ENCODE data around the gene SYNCRIP. TPM values are rescaled to one million over a fixed set of nuclear protein-coding genes. Genes with fewer than 3 reads are reported as not detected.

Gene SYNCRIP
- 153 and 164 TPM in 2 replicates for total RNA-seq (2022)
- Bru-seq, nascent RNA, result percentile 99 among the genes with signal in this experiment
- percentile 98 among the genes with signal in this experiment for BruChase-seq, experiment 1, labeled RNA remaining after a 6-hour chase
- percentile 98 among the genes with signal in this experiment for BruChase-seq, experiment 2, labeled RNA remaining after a 2-hour chase
- long read RNA-seq, full-length matches to known transcripts, result 115 of 223 reads
- long read RNA-seq, partial matches to known transcripts, result 44 of 223 reads
- long read RNA-seq, other reads (novel, unspliced or antisense), result 64 of 223 reads

GRCh38 chr6:85642774-85643536, at the start of gene SYNCRIP:
Gene SYNCRIP (minus strand): TSS chr6:85642886. CDS start chr6:85641439, 1,447 bp downstream.
- no peaks in the 10 kb centered on the region for H3K9me3 Mint-ChIP-seq (ENCODE audit: low read depth, unreplicated experiment)
- peaks cover 77% of the 10 kb centered on the region for H3K36me3 Mint-ChIP-seq (ENCODE audit: insufficient read depth, unreplicated experiment)
- H3K27ac Mint-ChIP-seq (ENCODE audit: unreplicated experiment), result peak within 1 kb of the TSS; percentile 89
- intact Hi-C loops (cut with micrococcal nuclease; ENCODE audit: unreplicated experiment), result loop anchor here (5.0 kb wide), 2 partner anchors 51 to 1294 kb away; partner anchors contain the start of genes HTR1E and SNX14
- peaks cover 46% of the 10 kb centered on the region for H3K4me1 Mint-ChIP-seq (ENCODE audit: low read depth, unreplicated experiment)
- no peaks in the 10 kb centered on the region for H3K27me3 Mint-ChIP-seq (ENCODE audit: unreplicated experiment)
- CTCF ChIA-PET, result interaction anchor here (0.6 to 1.8 kb wide), 4 partner anchors 22 to 36 kb away, joined by 3 to 9 read pairs (median 5); no protein-coding TSS in a partner anchor
- TF ChIP-seq, protein P1, sequence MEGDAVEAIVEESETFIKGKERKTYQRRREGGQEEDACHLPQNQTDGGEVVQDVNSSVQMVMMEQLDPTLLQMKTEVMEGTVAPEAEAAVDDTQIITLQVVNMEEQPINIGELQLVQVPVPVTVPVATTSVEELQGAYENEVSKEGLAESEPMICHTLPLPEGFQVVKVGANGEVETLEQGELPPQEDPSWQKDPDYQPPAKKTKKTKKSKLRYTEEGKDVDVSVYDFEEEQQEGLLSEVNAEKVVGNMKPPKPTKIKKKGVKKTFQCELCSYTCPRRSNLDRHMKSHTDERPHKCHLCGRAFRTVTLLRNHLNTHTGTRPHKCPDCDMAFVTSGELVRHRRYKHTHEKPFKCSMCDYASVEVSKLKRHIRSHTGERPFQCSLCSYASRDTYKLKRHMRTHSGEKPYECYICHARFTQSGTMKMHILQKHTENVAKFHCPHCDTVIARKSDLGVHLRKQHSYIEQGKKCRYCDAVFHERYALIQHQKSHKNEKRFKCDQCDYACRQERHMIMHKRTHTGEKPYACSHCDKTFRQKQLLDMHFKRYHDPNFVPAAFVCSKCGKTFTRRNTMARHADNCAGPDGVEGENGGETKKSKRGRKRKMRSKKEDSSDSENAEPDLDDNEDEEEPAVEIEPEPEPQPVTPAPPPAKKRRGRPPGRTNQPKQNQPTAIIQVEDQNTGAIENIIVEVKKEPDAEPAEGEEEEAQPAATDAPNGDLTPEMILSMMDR (IDR thresholded peaks at IDR 0.05; ENCODE audit: unreplicated experiment), result no peak
- peak; percentile 99 for DNase-seq
- no TSS peak for BruUV-seq (replicated peaks)
- H3K4me3 Mint-ChIP-seq (ENCODE audit: low read depth, unreplicated experiment), result peak within 1 kb of the TSS; percentile 88

DNA sequence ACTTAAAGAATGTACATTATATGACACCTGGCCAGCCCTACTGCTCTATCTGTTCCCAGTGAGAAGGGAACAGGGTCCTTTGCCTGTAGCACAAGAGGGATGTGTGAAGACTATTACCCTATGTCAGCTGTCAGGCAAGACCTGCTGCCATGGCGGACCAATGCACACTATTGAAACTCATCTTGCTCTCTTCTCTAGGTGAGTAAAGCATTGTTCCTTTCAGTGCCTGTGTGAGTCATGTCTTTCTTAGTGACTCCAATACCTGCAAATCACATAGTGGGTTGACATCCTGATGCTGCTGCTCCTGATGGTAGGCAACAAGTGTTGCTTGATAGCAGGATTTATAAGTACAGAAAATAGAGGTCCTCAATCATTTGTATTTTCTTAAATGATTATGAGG, 48.8 kb upstream of the SYNCRIP start:
- no peak for DNase-seq
- no peaks in the 10 kb centered on the region for H3K9me3 Mint-ChIP-seq (ENCODE audit: low read depth, unreplicated experiment)
- no peak overlapping the region for H3K4me3 Mint-ChIP-seq (ENCODE audit: low read depth, unreplicated experiment)
- no peaks in the 10 kb centered on the region for H3K36me3 Mint-ChIP-seq (ENCODE audit: insufficient read depth, unreplicated experiment)
- TF ChIP-seq, protein P1 (IDR thresholded peaks at IDR 0.05; ENCODE audit: unreplicated experiment), result no peak
- no peaks in the 10 kb centered on the region for H3K27me3 Mint-ChIP-seq (ENCODE audit: unreplicated experiment)
- no peak overlapping the region for H3K27ac Mint-ChIP-seq (ENCODE audit: unreplicated experiment)
- CTCF ChIA-PET, result no interaction called here
- BruUV-seq (replicated peaks), result no TSS peak
- intact Hi-C loops (cut with micrococcal nuclease; ENCODE audit: unreplicated experiment), result no loop called here
- H3K4me1 Mint-ChIP-seq (ENCODE audit: low read depth, unreplicated experiment), result no peaks in the 10 kb centered on the region

DNA sequence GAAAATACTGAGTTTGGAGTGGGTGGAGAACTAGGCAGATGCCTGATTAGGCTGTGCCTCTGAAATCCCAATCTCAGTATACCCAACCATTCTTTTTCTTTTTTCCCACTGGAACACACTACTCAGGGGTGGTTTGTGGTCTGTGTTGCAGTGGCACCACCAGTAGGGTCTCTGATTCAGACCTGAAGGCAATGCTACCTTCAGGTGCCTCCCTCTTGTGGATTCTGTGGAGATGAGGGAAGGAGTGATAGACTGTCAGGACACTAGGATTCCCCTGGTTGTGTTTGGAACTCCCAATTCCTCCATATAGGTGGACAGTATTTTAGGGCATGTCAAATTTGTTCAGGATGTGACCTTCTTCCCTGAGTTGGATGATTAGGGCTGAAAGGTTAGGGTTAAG, 47.4 kb upstream of the SYNCRIP start:
- DNase-seq, result no peak
- CTCF ChIA-PET, result interaction anchor here (0.6 kb wide), 1 partner anchor 175 kb away, joined by 3 read pairs; no protein-coding TSS in a partner anchor
- no peaks in the 10 kb centered on the region for H3K4me1 Mint-ChIP-seq (ENCODE audit: low read depth, unreplicated experiment)
- H3K27me3 Mint-ChIP-seq (ENCODE audit: unreplicated experiment), result no peaks in the 10 kb centered on the region
- BruUV-seq (replicated peaks), result no TSS peak
- no peak overlapping the region for H3K4me3 Mint-ChIP-seq (ENCODE audit: low read depth, unreplicated experiment)
- no peak overlapping the region for H3K27ac Mint-ChIP-seq (ENCODE audit: unreplicated experiment)
- H3K9me3 Mint-ChIP-seq (ENCODE audit: low read depth, unreplicated experiment), result no peaks in the 10 kb centered on the region
- TF ChIP-seq, protein P1 (IDR thresholded peaks at IDR 0.05; ENCODE audit: unreplicated experiment), result no peak
- H3K36me3 Mint-ChIP-seq (ENCODE audit: insufficient read depth, unreplicated experiment), result no peaks in the 10 kb centered on the region
- intact Hi-C loops (cut with micrococcal nuclease; ENCODE audit: unreplicated experiment), result no loop called here

DNA sequence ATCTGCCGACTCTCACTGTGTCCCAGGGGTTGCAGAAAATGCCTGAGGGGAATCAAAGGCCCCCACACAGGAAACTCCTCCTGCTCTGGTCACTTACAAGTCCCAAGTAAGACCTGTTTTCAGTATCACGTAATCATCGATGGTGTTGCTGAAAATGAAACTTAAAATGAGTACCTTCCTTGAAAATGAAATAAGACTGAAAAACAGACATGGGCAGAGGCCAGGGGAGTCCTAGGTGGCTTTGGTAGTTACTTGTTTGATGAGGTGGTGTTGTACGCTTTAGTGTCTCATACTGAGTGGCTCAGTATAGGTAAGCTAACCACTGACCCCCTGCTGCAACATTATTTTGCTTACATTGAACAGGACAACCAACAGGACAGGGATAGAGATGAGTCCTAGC, 43.0 kb upstream of the SYNCRIP start:
- no peak for DNase-seq
- H3K9me3 Mint-ChIP-seq (ENCODE audit: low read depth, unreplicated experiment), result no peaks in the 10 kb centered on the region
- TF ChIP-seq, protein P1 (IDR thresholded peaks at IDR 0.05; ENCODE audit: unreplicated experiment), result no peak
- intact Hi-C loops (cut with micrococcal nuclease; ENCODE audit: unreplicated experiment), result no loop called here
- CTCF ChIA-PET, result no interaction called here
- H3K27ac Mint-ChIP-seq (ENCODE audit: unreplicated experiment), result no peak overlapping the region
- H3K4me3 Mint-ChIP-seq (ENCODE audit: low read depth, unreplicated experiment), result no peak overlapping the region
- H3K36me3 Mint-ChIP-seq (ENCODE audit: insufficient read depth, unreplicated experiment), result no peaks in the 10 kb centered on the region
- H3K27me3 Mint-ChIP-seq (ENCODE audit: unreplicated experiment), result no peaks in the 10 kb centered on the region
- BruUV-seq (replicated peaks), result no TSS peak
- no peaks in the 10 kb centered on the region for H3K4me1 Mint-ChIP-seq (ENCODE audit: low read depth, unreplicated experiment)

All from Calu3 (cell line).